Mucosa of rectum (tissue), 2 donors: Measurements from ENCODE around the gene CFAP100.

Experiments
- H3K27ac ChIP-seq, 2 donors: one replicate each; pipeline ENCODE4 v1.7.0; 2013; ENCODE audit warnings: inconsistent platforms in 2 of 2, low read depth in 2 of 2, low read length in 2 of 2
- H3K27me3 ChIP-seq, 2 donors: one replicate each; pipeline ENCODE4 v1.7.0; 2013; ENCODE audit warnings: low read length in 2 of 2; ENCODE audit not compliant: control insufficient read depth in 2 of 2, insufficient read depth in 2 of 2
- H3K36me3 ChIP-seq, 2 donors: one replicate each; pipeline ENCODE4 v1.7.0; 2013; ENCODE audit warnings: low read length in 2 of 2; ENCODE audit not compliant: control insufficient read depth in 2 of 2, insufficient read depth in 2 of 2
- H3K4me1 ChIP-seq, 2 donors: one replicate each; pipeline ENCODE4 v1.7.0; 2013; ENCODE audit warnings: low read length in 2 of 2, mild to moderate bottlenecking in 1 of 2; ENCODE audit not compliant: control insufficient read depth in 2 of 2, insufficient read depth in 2 of 2
- H3K4me3 ChIP-seq, 2 donors: one replicate each; pipeline ENCODE4 v1.7.0; 2013; ENCODE audit warnings: low read length in 2 of 2
- H3K9ac ChIP-seq, 2 donors: one replicate each; pipeline ENCODE4 v1.7.0; 2013; ENCODE audit warnings: low read length in 2 of 2, low read depth in 1 of 2, mild to moderate bottlenecking in 1 of 2
- H3K9me3 ChIP-seq, 2 donors: one replicate each; pipeline ENCODE4 v1.7.0; 2013; ENCODE audit warnings: low read length in 2 of 2; ENCODE audit not compliant: control insufficient read depth in 2 of 2
- donor health status: healthy.
- donor health status: Normal muscosa, but diverticular disease.

CFAP100 gene

GRCh38 chr3:126434931-126435411 lies 40.3 kb downstream of the CFAP100 start:
- no peaks in the 10 kb centered on the region for H3K9me3 ChIP-seq
- H3K27ac ChIP-seq: no peak overlapping the region
- H3K4me1 ChIP-seq: no peaks in the 10 kb centered on the region
- no peak overlapping the region for H3K9ac ChIP-seq
- H3K4me3 ChIP-seq: no peak overlapping the region
- H3K36me3 ChIP-seq: peaks cover 11 to 33% of the 10 kb centered on the region in 2 donors
- no peaks in the 10 kb centered on the region for H3K27me3 ChIP-seq

- Histone ChIP-seq H3K27ac (no peak overlapping the region), H3K27me3 (no peaks in the 10 kb centered on the region), H3K9me3 (no peaks in the 10 kb centered on the region), H3K4me1 (no peaks in the 10 kb centered on the region), H3K9ac (no peak overlapping the region), H3K4me3 (no peak overlapping the region), H3K36me3 (peaks cover 11 to 38% of the 10 kb centered on the region in 2 donors)
These were observed 41.0 kb downstream of the CFAP100 start for GRCh38 chr3:126435456-126436315.

GRCh38 chr3:126436826-126437717 lies 42.4 kb downstream of the CFAP100 start:
- no peaks in the 10 kb centered on the region for H3K4me1 ChIP-seq
- no peak overlapping the region for H3K4me3 ChIP-seq
- no peak overlapping the region for H3K27ac ChIP-seq
- no peaks in the 10 kb centered on the region for H3K27me3 ChIP-seq
- H3K9me3 ChIP-seq: no peaks in the 10 kb centered on the region
- H3K36me3 ChIP-seq: peaks cover 20 to 43% of the 10 kb centered on the region in 2 donors
- H3K9ac ChIP-seq: no peak overlapping the region

- H3K4me3 ChIP-seq: no peak overlapping the region
- H3K36me3 ChIP-seq: peaks cover 20 to 43% of the 10 kb centered on the region in 2 donors
These were observed 43.5 kb downstream of the CFAP100 start for GRCh38 chr3:126438186-126438585.

GRCh38 chr3:126438746-126439145 lies 44.0 kb downstream of the CFAP100 start:
- Histone ChIP-seq H3K36me3 (peaks cover 20 to 43% of the 10 kb centered on the region in 2 donors), H3K27ac (no peak overlapping the region), H3K27me3 (no peaks in the 10 kb centered on the region), H3K4me1 (no peaks in the 10 kb centered on the region), H3K9me3 (no peaks in the 10 kb centered on the region), H3K9ac (no peak overlapping the region), H3K4me3 (no peak overlapping the region)

More at GRCh38 chr3:126438186-126438585, 43.5 kb downstream of the CFAP100 start:
- Histone ChIP-seq H3K27ac (no peak overlapping the region), H3K9ac (no peak overlapping the region), H3K4me1 (no peaks in the 10 kb centered on the region), H3K9me3 (no peaks in the 10 kb centered on the region), H3K27me3 (no peaks in the 10 kb centered on the region)

GRCh38 chr3:126439346-126439967 lies 44.7 kb downstream of the CFAP100 start:
- Histone ChIP-seq H3K4me3 (no peak overlapping the region), H3K9ac (no peak overlapping the region), H3K4me1 (no peaks in the 10 kb centered on the region), H3K27ac (no peak overlapping the region), H3K27me3 (no peaks in the 10 kb centered on the region), H3K36me3 (peaks cover 20 to 43% of the 10 kb centered on the region in 2 donors), H3K9me3 (no peaks in the 10 kb centered on the region)

GRCh38 chr3:126439968-126440708 lies 45.4 kb downstream of the CFAP100 start:
- Histone ChIP-seq H3K27me3 (no peaks in the 10 kb centered on the region), H3K36me3 (peaks cover 20 to 40% of the 10 kb centered on the region in 2 donors), H3K4me1 (no peaks in the 10 kb centered on the region), H3K9ac (no peak overlapping the region), H3K9me3 (no peaks in the 10 kb centered on the region), H3K27ac (no peak overlapping the region), H3K4me3 (no peak overlapping the region)

- peaks cover 20 to 38% of the 10 kb centered on the region in 2 donors for H3K36me3 ChIP-seq
- no peak overlapping the region for H3K9ac ChIP-seq
- H3K4me1 ChIP-seq: no peaks in the 10 kb centered on the region
- H3K4me3 ChIP-seq: no peak overlapping the region
- no peaks in the 10 kb centered on the region for H3K9me3 ChIP-seq
- no peak overlapping the region for H3K27ac ChIP-seq
- no peaks in the 10 kb centered on the region for H3K27me3 ChIP-seq
These were observed 45.9 kb downstream of the CFAP100 start for GRCh38 chr3:126440709-126440995.

GRCh38 chr3:126441256-126441880 lies 46.7 kb downstream of the CFAP100 start:
- Histone ChIP-seq H3K27ac (no peak overlapping the region), H3K4me3 (no peak overlapping the region), H3K36me3 (peaks cover 24 to 33% of the 10 kb centered on the region in 2 donors), H3K27me3 (no peaks in the 10 kb centered on the region), H3K9me3 (no peaks in the 10 kb centered on the region), H3K9ac (no peak overlapping the region), H3K4me1 (no peaks in the 10 kb centered on the region)
